Erythroblast (primary cell): ENCODE results near the gene PNMA6E.

Experiments used
- DNase-seq, 2 experiments: peaks; one replicate each; lab custom pipeline; 2025; lab: John Stamatoyannopoulos, UW
- GATA1 ChIP-seq: IDR thresholded peaks from 2 replicates; pipeline ENCODE4 v1.6.1; 2011; ENCODE audit warnings: low read depth, mild to moderate bottlenecking, control low read depth, low read length, moderate library complexity
- POLR2A ChIP-seq: IDR thresholded peaks from 2 replicates; pipeline ENCODE4 v1.6.1; 2011; ENCODE audit warnings: mild to moderate bottlenecking, low read length

The PNMA6E gene

DNA sequence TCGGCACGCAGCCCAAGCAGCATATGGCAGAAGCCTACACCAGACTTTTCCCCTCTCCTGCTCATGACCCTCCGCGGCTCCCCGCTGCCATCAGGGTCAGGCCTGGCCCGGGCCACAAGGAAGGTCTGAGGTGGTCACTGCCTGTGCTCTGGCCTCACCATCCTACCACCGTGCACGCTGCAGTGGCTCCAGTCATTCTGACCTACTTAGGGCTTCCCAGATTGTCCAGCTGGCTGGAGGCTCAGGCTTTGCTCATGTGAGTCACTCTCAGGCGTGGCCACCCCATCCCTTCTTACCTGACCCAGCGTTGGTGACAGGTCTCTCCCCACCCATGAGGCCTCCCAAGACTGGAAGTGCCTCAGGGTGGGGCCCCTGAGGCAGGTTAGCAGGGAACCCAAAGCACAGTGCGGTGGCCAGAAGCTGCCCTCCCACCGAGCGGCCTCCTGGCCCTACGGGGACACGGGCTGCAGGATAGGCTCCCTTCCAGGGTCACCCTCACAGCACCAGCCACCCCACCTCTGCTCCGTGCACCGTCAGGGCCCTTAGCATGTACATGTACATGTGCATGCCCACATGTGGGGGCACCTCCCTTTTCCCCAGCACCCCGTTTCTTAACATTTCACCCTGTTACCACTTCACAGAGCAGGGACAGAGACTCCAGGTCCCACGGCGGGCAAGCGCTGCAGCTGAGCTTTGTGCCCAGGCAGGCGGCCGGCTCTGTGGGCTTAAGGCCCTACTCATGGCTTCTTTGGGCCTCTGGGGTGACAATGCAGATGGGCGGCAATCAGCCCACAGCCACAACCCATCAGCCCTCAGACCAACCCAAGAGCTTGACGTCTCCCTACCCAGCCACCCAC lies 42.6 kb upstream of the PNMA6E start:
- TF ChIP-seq POLR2A (no peak), GATA1 (no peak)
- no peak for DNase-seq

- DNase-seq, result no peak
- no peak for TF ChIP-seq POLR2A
- no peak for TF ChIP-seq GATA1
Measured at GRCh38 chrX:153442463-153442862, 41.3 kb upstream of the PNMA6E start.

DNA sequence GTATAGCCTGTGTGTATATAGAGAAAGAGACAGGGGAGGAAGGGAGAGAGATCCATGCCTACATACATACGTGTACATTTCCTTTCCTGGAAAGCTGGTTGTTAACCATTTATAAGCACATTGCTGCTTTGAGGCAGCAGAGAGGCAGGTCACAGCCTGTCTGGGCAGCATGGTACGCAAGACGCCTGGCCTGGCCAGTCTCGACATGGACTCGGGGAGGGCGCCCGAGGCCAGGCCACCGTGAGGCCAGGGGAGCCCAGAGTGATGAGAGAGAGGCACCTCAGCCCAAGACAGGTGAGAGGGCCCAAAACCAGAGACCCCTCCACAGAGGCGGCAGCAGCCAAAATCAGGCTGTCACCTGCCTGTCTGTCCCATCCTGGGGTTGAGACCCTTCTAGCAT lies 40.8 kb upstream of the PNMA6E start:
- TF ChIP-seq GATA1 (no peak), POLR2A (no peak)
- DNase-seq, result no peak

- DNase-seq, result no peak
- TF ChIP-seq POLR2A (no peak), GATA1 (no peak)
Measured at GRCh38 chrX:153441296-153441695, 40.1 kb upstream of the PNMA6E start.

- no peak for DNase-seq
- no peak for TF ChIP-seq GATA1
Measured at GRCh38 chrX:153440556-153441135, 39.5 kb upstream of the PNMA6E start.

- TF ChIP-seq POLR2A, result no peak
- no peak for TF ChIP-seq GATA1
- DNase-seq, result no peak
Measured at GRCh38 chrX:153439977-153440376, 38.8 kb upstream of the PNMA6E start.

DNA sequence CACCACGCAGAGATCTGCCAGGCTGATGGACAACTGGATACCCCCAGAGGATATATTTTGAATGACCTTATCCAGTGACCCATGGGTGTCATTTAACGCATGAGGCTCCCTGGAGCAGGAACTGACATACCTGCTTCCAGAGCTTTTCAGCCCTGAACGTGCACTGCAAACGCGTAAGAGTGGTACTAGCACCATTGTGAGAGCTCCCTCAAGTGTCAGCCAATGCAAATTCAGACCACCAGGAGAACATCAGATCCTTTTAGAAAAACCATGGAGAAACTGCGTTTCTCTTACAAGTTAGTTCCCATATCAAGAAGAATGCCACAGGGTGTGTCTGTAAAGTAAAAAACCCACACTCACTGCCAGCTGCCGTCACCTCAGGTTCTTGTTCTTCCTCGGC lies 37.4 kb upstream of the PNMA6E start:
- no peak for DNase-seq
- TF ChIP-seq POLR2A, result no peak
- TF ChIP-seq GATA1, result no peak

DNA sequence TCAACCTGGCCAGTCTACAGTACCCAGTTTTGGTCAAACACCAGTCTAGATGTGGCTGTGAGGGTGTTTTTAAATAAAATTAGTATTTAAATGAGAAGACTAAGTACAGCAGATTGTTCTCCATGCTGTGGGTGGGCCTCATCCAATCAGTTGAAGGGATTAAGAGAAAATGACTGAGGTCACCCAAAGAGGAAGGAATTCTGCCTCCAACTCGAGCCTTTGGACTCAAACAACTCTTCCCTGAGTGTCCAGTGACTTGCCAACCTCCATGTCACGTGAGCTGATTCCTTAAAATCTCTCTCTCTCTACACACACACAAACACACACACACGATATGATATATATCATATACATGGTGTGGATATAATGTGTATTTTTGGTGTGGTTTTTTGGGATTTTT lies 34.7 kb upstream of the PNMA6E start:
- DNase-seq, result no peak
- TF ChIP-seq POLR2A (no peak), GATA1 (no peak)

DNA sequence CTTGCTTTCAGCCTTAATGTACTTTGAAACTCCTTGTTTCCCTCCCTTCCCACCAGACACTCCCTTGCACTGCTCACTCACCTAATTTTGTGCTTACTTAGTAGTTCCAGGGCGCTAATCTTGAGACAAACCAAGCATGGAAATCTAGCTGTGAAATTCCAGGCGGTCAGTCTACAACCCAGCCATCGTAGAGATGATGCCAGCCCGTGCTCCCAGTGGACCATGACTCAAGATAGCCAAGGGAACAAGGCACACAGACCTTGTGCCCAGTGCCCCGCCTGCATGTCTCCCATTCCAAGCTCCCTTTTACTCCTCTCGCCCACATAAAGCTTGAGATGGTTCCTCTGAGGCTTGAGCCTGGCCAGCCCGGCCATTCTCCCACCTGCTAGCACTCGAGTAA lies 33.7 kb upstream of the PNMA6E start:
- no peak for TF ChIP-seq GATA1
- no peak for TF ChIP-seq POLR2A
- DNase-seq, result no peak

GRCh38 chrX:153433781-153434285 lies 32.7 kb upstream of the PNMA6E start:
- DNase-seq, result no peak

DNA sequence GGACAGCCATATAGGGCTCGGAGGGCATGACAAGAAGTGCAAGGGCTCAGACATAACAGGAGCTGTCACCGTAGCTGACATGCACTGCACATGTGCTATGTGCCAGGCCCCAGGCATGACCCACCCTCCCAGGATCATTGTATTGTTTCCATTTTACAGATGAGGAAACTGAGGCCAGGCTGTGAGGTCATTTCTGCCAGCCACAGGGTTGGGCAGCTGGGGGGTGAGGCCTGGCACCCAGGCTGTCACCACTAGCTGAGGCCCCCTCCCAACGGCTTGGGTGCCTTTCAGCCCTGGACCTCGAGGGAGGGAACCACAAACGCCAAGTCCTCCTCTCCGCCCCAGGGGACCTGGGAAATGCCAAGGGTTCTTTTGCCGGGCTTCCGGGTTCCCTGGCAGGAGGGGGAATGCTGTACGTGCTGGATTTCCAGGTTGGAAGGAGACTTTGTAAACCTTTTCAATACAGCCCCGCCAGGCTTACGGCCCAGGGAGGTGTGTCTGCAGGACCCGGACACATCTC lies 32.1 kb upstream of the PNMA6E start:
- TF ChIP-seq GATA1 (no peak), POLR2A (no peak)
- DNase-seq, result no peak

More at GRCh38 chrX:153433781-153434285, 32.7 kb upstream of the PNMA6E start:
- TF ChIP-seq POLR2A, result no peak
- TF ChIP-seq GATA1, result no peak

- no peak for DNase-seq
- TF ChIP-seq POLR2A, result no peak
Measured at GRCh38 chrX:153430796-153431195, 29.6 kb upstream of the PNMA6E start.

- TF ChIP-seq POLR2A, result no peak
- TF ChIP-seq GATA1, result no peak
- no peak for DNase-seq
Measured at GRCh38 chrX:153426204-153426603, 25.1 kb upstream of the PNMA6E start.

GRCh38 chrX:153423652-153424051 lies 22.5 kb upstream of the PNMA6E start:
- DNase-seq, result no peak
- no peak for TF ChIP-seq GATA1
- no peak for TF ChIP-seq POLR2A
